Putamen (tissue), 1 donor: ENCODE measurements around the gene GNE.
A peak's percentile ranks its signal among the peaks of the same experiment; 100 is the strongest.
"Not testable (repeated sequence)": the region's sequence is repeated elsewhere in the genome, so short reads cannot be mapped to it uniquely, and the experiment has no call there.

ENCODE experiments used
- DNase-seq: peaks from one replicate; pipeline ENCODE4 v3.0.0-alpha.2; 2016; ENCODE audit warnings: low spot score

GNE gene, protein sequence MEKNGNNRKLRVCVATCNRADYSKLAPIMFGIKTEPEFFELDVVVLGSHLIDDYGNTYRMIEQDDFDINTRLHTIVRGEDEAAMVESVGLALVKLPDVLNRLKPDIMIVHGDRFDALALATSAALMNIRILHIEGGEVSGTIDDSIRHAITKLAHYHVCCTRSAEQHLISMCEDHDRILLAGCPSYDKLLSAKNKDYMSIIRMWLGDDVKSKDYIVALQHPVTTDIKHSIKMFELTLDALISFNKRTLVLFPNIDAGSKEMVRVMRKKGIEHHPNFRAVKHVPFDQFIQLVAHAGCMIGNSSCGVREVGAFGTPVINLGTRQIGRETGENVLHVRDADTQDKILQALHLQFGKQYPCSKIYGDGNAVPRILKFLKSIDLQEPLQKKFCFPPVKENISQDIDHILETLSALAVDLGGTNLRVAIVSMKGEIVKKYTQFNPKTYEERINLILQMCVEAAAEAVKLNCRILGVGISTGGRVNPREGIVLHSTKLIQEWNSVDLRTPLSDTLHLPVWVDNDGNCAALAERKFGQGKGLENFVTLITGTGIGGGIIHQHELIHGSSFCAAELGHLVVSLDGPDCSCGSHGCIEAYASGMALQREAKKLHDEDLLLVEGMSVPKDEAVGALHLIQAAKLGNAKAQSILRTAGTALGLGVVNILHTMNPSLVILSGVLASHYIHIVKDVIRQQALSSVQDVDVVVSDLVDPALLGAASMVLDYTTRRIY

GRCh38 chr9:36258208-36258995 lies at the start of gene GNE:
GNE (minus strand) TSS chr9:36258448; CDS start chr9:36249355, 9,093 bp downstream.
- peak; percentile 97 for DNase-seq

DNA sequence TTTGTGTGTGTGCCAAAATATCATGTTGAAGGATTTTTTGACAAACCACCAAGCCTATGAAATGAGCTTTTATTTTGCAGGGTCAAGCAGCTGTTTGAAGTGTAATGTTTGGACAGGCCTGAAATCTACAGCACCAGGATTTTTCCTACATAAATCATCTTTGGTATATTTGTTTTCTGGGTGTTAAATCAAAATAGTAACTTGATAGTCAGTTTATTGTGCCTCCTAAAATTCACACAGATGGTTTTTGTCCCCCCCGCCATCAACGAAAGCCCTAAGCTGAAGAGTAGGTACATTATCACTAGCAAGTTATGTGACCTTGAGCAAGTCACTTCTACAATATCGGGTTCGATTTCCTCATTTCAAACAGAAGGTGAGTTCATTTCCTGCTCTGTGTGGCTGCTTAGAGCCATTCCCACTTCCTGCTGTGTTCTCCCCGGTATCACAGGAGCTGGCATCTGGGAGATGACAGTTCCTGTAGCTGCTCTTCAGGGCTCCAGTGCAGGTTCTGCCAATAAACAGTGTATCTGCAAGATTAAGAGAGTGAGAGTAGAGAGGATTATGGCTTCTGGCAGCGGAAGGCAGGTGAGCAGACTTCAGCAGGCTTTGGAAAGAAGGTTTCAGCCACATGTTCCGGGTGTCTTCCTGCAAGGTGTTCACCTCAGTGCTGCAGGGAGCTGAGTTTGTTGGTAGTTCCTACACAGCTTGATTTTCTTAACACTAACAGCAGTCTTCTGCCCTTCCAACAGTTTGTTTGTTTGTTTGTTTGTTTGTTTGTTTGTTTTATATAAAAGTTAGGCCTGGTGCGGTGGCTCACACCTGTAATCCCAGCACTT lies 48.4 kb upstream of the GNE start:
- DNase-seq, result no peak

DNA sequence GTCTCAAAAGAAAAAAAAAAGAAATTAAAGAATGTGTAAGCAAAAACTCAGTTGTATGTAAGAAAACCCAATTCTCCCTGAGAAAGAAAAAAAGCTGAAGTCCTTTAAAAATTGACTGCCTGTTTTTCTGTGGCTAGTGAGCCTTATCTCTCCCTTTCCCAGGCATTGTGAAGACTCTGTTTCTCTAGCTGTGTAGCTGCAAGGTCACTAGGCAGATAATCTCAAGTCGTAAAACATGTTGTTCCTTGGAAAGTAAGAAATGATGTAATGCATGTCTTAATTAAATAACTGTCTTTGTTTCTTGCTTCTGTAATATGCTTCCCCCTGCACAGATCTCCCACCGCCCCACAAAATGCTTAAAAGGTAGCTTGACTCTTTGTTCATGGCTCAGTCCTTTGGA lies 46.1 kb upstream of the GNE start:
- DNase-seq, result not testable (repeated sequence)

GRCh38 chr9:36301227-36301626 lies 43.0 kb upstream of the GNE start:
- DNase-seq, result no peak

DNA sequence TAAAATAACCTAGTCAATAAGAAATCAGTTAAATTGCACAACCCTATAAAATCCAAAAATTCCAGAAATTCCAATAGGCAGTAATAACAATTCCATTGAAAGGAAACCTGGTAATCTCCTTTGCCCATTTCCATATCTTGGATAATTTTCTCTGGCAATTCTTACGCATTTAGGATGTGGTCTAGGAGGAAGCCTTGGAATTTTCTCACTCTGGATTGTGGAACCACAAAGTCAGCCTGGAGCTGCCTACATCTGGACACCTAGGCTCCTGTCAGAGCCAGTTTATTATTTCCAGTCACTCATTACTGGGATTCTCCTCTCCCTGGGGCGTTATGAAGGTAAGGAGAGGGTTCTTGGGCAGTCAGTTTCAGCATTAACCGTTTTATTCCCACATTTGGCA lies 40.3 kb upstream of the GNE start:
- no peak for DNase-seq

GRCh38 chr9:36297798-36298197 lies 39.5 kb upstream of the GNE start:
- DNase-seq, result no peak

DNA sequence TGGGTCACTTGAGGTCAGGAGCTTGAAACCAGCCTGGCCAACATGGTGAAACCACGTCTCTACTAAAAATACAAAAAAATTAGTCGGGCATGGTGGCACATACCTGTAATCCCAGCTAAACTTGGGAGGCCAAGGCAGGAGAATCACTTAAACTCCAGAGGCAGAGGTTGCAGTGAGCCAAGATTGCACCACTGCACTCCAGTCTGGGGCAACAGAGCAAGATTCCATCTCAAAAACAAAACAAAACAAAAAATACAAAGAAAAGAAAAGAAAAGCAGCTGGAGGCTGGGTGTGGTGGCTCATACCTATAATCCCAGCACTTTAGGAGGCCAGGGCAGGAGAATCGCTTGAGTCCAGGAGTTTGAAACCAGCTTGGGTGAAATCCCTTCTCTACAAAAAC lies 36.7 kb upstream of the GNE start:
- not testable (repeated sequence) for DNase-seq

GRCh38 chr9:36293918-36294317 lies 35.7 kb upstream of the GNE start:
- no peak for DNase-seq

- no peak for DNase-seq
Measured at GRCh38 chr9:36293171-36293570, 34.9 kb upstream of the GNE start.

GRCh38 chr9:36292641-36293040 lies 34.4 kb upstream of the GNE start:
- no peak for DNase-seq

GRCh38 chr9:36290996-36291395 lies 32.7 kb upstream of the GNE start:
- DNase-seq, result no peak

- DNase-seq, result no peak
Measured at GRCh38 chr9:36289836-36290435, 31.7 kb upstream of the GNE start.

GRCh38 chr9:36288070-36288469 lies 29.8 kb upstream of the GNE start:
- no peak for DNase-seq

GRCh38 chr9:36286388-36286787 lies 28.1 kb upstream of the GNE start:
- DNase-seq, result no peak

GRCh38 chr9:36284226-36284625 lies 26.0 kb upstream of the GNE start:
- DNase-seq, result no peak

DNA sequence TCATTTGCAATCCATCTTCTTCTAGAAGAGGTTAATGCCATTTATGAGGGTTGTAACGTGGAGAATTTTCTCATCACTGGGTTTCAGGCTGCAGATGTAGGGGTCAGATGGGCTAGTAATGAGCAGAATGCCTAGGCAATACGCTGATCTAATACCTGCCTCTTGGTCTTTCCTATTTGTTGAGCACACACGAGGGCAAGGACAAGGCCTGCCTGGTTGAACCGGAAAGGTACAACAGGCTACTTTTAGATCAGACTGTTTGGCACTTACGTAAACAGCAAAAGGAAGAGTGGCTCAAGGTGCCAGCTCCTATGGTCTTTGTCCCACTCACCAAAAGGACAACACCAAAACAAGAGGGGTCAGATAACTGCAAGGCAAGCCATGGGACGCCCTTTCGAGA lies 24.0 kb upstream of the GNE start:
- no peak for DNase-seq

DNA sequence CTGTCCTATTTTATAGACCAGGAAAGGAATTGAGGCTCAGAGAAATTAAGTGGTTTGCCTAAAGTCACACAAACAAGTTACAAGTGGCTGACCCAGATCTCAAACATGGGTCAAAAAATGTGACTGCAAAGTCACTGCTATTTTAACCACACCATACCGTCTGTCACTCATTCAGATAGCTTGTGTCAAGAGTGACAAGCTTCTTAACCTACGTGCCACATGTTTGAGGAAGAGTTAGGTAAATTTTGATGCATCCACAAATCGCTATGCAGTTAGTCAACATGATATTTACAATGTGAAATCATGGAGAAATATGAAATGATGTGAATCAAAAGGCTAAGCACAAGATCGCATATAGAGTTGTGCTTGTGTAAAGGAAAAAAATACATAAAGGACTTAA lies 22.7 kb upstream of the GNE start:
- DNase-seq, result no peak

DNA sequence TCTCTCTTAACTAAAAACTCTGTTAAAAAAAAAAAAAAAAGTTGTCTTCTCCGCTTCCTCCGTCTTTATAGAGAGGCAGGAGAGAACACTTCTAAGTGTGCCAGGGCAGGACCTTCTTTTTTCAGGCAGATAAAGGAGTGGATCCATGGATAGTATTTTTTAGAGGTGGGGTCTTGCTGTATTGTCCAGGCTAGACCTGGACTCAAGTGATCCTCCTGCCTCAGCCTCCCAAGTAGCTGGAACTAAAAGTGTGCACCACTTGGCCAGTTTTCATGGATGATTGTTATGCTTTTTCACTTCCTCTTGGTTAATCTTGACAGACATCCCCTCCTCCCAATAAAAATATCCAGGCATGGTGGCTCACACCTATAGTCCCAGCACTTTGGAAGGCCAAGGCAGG lies 20.0 kb upstream of the GNE start:
- no peak for DNase-seq

- DNase-seq, result no peak
Measured at GRCh38 chr9:36276781-36277181, 18.5 kb upstream of the GNE start.

- no peak for DNase-seq
Measured at GRCh38 chr9:36276254-36276653, 18.0 kb upstream of the GNE start.

GRCh38 chr9:36275060-36275459 lies 16.8 kb upstream of the GNE start:
- no peak for DNase-seq
